Measurements from ENCODE around the gene SLC35D1.

The SLC35D1 gene

GRCh38 chr1:66954208-66954607, 99.7 kb downstream of the SLC35D1 start:
- no peak for TF ChIP-seq CTCF (IDR thresholded peaks at IDR 0.05; ENCODE audit: low read depth, low read length, missing control alignments)
- DNase-seq (ENCODE audit: low read depth) = no peak
- H3K4me3 ChIP-seq (ENCODE audit: low read depth, low read length) = no peak overlapping the region

GRCh38 chr1:66951513-66951912, 102.4 kb downstream of the SLC35D1 start:
- DNase-seq (ENCODE audit: low read depth) = no peak
- H3K4me3 ChIP-seq (ENCODE audit: low read depth, low read length) = no peak overlapping the region
- no peak for TF ChIP-seq CTCF (IDR thresholded peaks at IDR 0.05; ENCODE audit: low read depth, low read length, missing control alignments)
